ENCODE results near the gene IGF2BP2. TPM values are rescaled to one million over a fixed set of nuclear protein-coding genes. Genes with fewer than 3 reads are reported as not detected.

Gene IGF2BP2
- total RNA-seq, 2 donors from 2014 or later = 11.0 to 19.2 TPM

DNA sequence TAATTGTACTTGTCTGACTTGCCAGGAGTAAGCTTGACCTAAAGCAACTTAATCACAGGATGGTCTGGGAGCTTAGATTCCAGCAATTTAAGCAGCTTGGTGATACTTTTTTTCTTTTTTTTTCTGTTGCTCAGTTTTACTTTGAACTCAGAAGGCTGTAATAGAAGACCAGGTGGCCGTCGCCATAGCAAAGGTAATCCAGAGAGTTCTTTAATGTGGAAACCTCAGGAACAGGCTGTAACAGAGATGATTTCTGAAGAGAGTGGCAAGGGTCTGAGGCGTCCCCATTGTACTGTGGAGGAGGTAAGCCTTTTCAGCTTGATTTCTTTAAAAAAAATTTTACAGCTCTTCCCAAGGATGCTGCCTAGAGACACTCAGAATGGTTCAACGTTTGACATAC lies 218.6 kb downstream of the IGF2BP2 start:
- no peaks in the 10 kb centered on the region for H3K9me3 ChIP-seq
- DNase-seq (ENCODE audit: low spot score) = no peak
- TF ChIP-seq, protein P1, sequence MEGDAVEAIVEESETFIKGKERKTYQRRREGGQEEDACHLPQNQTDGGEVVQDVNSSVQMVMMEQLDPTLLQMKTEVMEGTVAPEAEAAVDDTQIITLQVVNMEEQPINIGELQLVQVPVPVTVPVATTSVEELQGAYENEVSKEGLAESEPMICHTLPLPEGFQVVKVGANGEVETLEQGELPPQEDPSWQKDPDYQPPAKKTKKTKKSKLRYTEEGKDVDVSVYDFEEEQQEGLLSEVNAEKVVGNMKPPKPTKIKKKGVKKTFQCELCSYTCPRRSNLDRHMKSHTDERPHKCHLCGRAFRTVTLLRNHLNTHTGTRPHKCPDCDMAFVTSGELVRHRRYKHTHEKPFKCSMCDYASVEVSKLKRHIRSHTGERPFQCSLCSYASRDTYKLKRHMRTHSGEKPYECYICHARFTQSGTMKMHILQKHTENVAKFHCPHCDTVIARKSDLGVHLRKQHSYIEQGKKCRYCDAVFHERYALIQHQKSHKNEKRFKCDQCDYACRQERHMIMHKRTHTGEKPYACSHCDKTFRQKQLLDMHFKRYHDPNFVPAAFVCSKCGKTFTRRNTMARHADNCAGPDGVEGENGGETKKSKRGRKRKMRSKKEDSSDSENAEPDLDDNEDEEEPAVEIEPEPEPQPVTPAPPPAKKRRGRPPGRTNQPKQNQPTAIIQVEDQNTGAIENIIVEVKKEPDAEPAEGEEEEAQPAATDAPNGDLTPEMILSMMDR (IDR thresholded peaks at IDR 0.05) = no peak
- no peak overlapping the region for H3K4me3 ChIP-seq
- peaks cover 81% of the 10 kb centered on the region for H3K36me3 ChIP-seq
- no peaks in the 10 kb centered on the region for H3K27me3 ChIP-seq
- no peak overlapping the region for H3K27ac ChIP-seq
- H3K4me1 ChIP-seq = no peaks in the 10 kb centered on the region

DNA sequence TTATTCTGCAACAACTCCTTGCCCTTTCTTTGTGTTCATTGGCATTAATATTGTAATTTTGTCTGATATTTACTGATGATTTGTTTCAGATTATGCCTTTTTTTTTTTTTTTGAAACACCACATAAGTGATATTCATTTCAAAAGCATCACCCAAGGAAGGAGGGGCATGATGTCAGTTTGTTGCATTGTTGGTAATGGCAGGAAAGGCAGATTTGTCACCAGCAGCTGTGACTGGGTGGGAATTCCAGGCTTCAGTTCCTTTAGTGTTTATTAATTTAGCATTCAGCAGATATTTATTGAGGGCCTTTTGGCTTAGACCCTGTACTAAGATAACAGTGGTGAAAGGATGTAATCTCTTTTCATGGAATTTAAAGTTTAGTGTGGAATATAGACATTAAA lies 219.3 kb downstream of the IGF2BP2 start:
- no peaks in the 10 kb centered on the region for H3K27me3 ChIP-seq

DNA sequence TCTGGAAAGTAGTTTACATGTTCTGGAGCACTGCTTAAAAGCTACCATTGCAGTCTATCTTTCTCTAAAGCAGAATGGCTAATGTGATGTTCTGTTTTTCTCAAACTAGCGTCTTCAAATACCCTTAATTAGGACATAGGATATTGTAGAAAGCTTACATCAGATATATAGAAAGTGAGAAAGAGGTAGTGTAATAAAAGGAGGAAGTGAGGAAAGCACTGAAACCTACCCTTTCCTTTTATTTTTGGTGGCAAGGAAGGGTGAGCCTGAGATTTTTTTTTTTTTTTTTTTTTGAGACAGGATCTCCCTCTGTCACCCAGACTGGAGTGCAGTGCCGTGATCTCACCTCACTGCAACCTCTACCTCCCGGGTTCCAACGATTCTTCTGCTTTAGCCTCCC lies 229.3 kb downstream of the IGF2BP2 start:
- H3K36me3 ChIP-seq = peaks cover 35% of the 10 kb centered on the region
- H3K4me1 ChIP-seq = no peaks in the 10 kb centered on the region
- no peak overlapping the region for H3K27ac ChIP-seq
- TF ChIP-seq, protein P1 (IDR thresholded peaks at IDR 0.05) = no peak
- H3K9me3 ChIP-seq = no peaks in the 10 kb centered on the region
- no peak overlapping the region for H3K4me3 ChIP-seq
- DNase-seq (ENCODE audit: low spot score) = no peak
- H3K27me3 ChIP-seq = no peaks in the 10 kb centered on the region

More for the DNA sequence above, 219.3 kb downstream of the IGF2BP2 start:
- no peak for DNase-seq (ENCODE audit: low spot score)
- H3K4me1 ChIP-seq = no peaks in the 10 kb centered on the region
- TF ChIP-seq, protein P1 (IDR thresholded peaks at IDR 0.05) = no peak
- no peak overlapping the region for H3K4me3 ChIP-seq
- H3K36me3 ChIP-seq = peaks cover 81% of the 10 kb centered on the region
- no peaks in the 10 kb centered on the region for H3K9me3 ChIP-seq
- no peak overlapping the region for H3K27ac ChIP-seq

DNA sequence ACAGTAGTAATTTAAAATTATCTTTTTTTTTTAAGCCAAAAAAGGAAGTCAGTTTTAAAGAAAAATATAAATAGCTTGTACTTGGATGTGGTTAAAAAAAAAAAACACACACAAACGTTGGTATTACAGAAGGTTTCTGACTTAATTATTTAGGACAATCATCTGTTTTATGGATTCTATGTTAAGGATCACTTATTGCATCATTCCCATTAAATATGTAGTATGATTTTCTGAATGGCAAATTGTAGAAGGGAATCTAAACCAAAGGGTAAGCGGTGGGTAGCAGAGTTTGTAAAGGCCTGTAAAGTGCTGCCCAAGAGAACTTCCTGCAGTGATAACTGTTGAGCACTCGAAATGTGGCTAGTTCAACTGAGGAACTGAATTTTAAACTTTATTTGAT lies 230.8 kb downstream of the IGF2BP2 start:
- peaks cover 0 to 6% of the 10 kb centered on the region in 2 donors for H3K4me1 ChIP-seq
- TF ChIP-seq, protein P1 (IDR thresholded peaks at IDR 0.05) = no peak
- no peaks in the 10 kb centered on the region for H3K9me3 ChIP-seq
- no peaks in the 10 kb centered on the region for H3K27me3 ChIP-seq
- peaks cover 28% of the 10 kb centered on the region for H3K36me3 ChIP-seq
- no peak overlapping the region for H3K4me3 ChIP-seq
- DNase-seq (ENCODE audit: low spot score) = no peak
- no peak overlapping the region for H3K27ac ChIP-seq

Small RNAs within 50 kb of the gene (microRNA-seq; reads per million reads assigned to microRNA genes)
- 0 reads per million in 2 donors for gene MIR548AQ (ENCODE audit: borderline number of aligned reads in 2 of 2, borderline replicate concordance in 1 of 2)

Other genes with a start within 250 kb of the IGF2BP2 start
- 10 to 100 TPM; 10.8 to 17.8 TPM for gene SENP2, start 238.7 kb downstream of the IGF2BP2 start, total RNA-seq
- 100 to 1,000 TPM; 144 to 163 TPM for gene TRA2B, start 113.0 kb upstream of the IGF2BP2 start, total RNA-seq